Measurements from ENCODE around the gene CAPRIN2.

DNA sequence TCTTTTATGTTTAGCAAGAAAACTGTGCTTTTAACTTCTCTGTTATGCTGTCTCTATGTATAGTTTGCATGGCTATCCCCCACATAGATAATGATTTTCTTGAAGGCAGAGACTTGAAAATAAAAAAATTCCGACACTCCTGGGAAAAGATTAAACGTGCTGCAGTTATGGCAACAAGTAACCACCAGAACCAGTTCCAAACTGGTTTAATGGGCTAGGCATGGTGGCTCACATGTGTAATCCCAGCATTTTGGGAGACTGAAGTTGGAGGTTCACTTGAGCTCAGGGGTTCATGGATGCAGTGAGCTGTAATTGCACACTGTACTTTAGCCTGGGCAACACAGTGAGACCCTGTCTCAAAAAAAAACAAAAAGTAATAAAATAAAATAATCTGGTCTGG lies 15.1 kb upstream of the CAPRIN2 start:
- TF ChIP-seq, protein P1, sequence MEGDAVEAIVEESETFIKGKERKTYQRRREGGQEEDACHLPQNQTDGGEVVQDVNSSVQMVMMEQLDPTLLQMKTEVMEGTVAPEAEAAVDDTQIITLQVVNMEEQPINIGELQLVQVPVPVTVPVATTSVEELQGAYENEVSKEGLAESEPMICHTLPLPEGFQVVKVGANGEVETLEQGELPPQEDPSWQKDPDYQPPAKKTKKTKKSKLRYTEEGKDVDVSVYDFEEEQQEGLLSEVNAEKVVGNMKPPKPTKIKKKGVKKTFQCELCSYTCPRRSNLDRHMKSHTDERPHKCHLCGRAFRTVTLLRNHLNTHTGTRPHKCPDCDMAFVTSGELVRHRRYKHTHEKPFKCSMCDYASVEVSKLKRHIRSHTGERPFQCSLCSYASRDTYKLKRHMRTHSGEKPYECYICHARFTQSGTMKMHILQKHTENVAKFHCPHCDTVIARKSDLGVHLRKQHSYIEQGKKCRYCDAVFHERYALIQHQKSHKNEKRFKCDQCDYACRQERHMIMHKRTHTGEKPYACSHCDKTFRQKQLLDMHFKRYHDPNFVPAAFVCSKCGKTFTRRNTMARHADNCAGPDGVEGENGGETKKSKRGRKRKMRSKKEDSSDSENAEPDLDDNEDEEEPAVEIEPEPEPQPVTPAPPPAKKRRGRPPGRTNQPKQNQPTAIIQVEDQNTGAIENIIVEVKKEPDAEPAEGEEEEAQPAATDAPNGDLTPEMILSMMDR (conservative IDR thresholded peaks at IDR 0.05; ENCODE audit: low read depth, low read length) = no peak
- TF ChIP-seq EZH2 (IDR thresholded peaks at IDR 0.05; ENCODE audit: borderline replicate concordance, low read depth, low read length, poor library complexity, severe bottlenecking) = no peak

Data from A673 (cell line).